Breast epithelium (tissue), 4 donors: ENCODE measurements around the gene STXBP6. TPM values are rescaled to one million over a fixed set of nuclear protein-coding genes. Genes with fewer than 3 reads are reported as not detected.
"Not testable (repeated sequence)": the region's sequence is repeated elsewhere in the genome, so short reads cannot be mapped to it uniquely, and the experiment has no call there.

Experiments used
- DNase-seq, 2 donors: peaks; one replicate each; pipeline ENCODE4 v3.0.0-alpha.2; 2019; ENCODE audit warnings: low spot score in 2 of 2
- H3K27ac ChIP-seq, 2 donors: fragments of 200-600 bp; sonication (generic) in 1 of 2; one replicate each; pipeline ENCODE4 v1.5.1; 2016 to 2019; ENCODE audit warnings: mild to moderate bottlenecking in 1 of 2
- H3K27me3 ChIP-seq, 2 donors: fragments of 200-600 bp; sonication (generic) in 1 of 2; one replicate each; pipeline versions ENCODE4 v1.5.1 to v1.6.0; 2017 to 2019; ENCODE audit warnings: control low read depth in 1 of 2, mild to moderate bottlenecking in 1 of 2
- H3K36me3 ChIP-seq: fragments of 200-600 bp; one replicate; pipeline ENCODE4 v1.5.1; 2019
- H3K4me1 ChIP-seq, 2 donors: fragments of 200-600 bp; sonication (generic); one replicate each; pipeline ENCODE4 v1.5.1; 2016 to 2019; ENCODE audit warnings: control low read depth in 1 of 2
- H3K4me3 ChIP-seq, 3 donors: fragments of 200-600 bp; sonication (generic); 1 replicate in 2 of 3; 2 replicates in 1 of 3; pipeline ENCODE4 v1.5.1; 2016 to 2019; ENCODE audit warnings: mild to moderate bottlenecking in 3 of 3, moderate library complexity in 2 of 3
- H3K9me3 ChIP-seq, 2 donors: fragments of 200-600 bp; sonication (generic) in 1 of 2; one replicate each; pipeline ENCODE4 v1.5.1; 2016 to 2019; ENCODE audit warnings: control low read depth in 1 of 2
- POLR2A ChIP-seq: fragments of 450-650 bp; IDR thresholded peaks from one replicate; pipeline ENCODE4 v1.6.1; 2016; ENCODE audit warnings: antibody characterized with exemption, mild to moderate bottlenecking, moderate library complexity
- POLR2AphosphoS5 ChIP-seq, 3 donors: sonication (generic); formaldehyde crosslinking; IDR thresholded peaks; one replicate each; pipeline ENCODE4 v1.6.1; 2017; ENCODE audit warnings: antibody characterized with exemption in 3 of 3
- intact Hi-C: fragments of 100-400 bp; cut with DNase I; formaldehyde crosslinking; loops from one replicate; pipeline ENCODE4 v1.15.1; 2023; ENCODE audit warnings: low total_unique reads
- total RNA-seq, 3 donors: library from RNA; depleted of rRNA; stranded (reverse); fragments of >200 nt; gene quantifications; one replicate each; pipeline ENCODE4 v1.1.0, GENCODE V29; 2016
- TF ChIP-seq, protein P1 (sequence below), 3 donors: fragments of 450-650 bp; IDR thresholded peaks; one replicate each; pipeline ENCODE4 v1.5.1; 2016 to 2017; ENCODE audit warnings: antibody characterized with exemption in 3 of 3, mild to moderate bottlenecking in 3 of 3, moderate library complexity in 3 of 3

The STXBP6 gene
- total RNA-seq, 3 donors from 2014 or later: 2.6 to 8.3 (median 5.3) TPM

DNA sequence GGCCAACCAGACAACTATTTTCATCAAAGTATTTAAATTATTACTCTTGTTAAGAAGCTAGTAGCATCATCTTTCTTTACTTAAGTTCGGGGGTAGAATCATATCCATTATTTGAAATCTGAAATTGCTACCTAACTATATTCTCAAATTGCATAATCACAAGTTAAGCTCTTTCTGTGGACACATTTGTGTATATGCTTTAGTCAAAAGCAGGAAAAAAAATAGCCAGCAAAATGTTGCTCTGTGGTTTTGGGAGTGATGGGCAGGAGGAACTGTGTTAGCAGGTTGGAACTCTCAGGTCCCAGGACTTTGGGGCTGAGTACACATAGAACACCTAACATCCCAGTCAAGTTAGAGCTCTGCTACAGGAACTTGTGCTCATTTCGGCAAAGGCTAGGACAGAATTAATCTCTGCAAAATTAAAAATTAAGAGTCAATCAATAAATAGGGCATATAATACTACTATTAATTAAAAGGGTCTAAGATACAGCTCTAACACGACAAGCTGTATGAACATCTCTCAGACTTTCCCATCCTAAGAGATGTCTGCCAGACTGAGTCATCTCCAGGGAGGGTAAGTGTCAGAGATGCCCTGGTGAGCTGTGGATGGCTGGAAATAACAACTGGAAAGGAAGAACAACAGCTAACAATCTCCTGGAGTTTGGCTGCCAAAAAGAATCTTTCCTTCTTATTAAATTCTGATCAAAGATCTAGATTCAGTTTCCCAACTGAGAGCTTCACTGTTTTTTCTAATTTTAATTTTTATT, 212.5 kb downstream of the STXBP6 start:
- intact Hi-C loops: no loop called here
- H3K9me3 ChIP-seq: no peaks in the 10 kb centered on the region
- DNase-seq: no peak
- H3K36me3 ChIP-seq: no peaks in the 10 kb centered on the region
- H3K27ac ChIP-seq: no peak overlapping the region
- no peaks in the 10 kb centered on the region for H3K4me1 ChIP-seq
- TF ChIP-seq, protein P1, sequence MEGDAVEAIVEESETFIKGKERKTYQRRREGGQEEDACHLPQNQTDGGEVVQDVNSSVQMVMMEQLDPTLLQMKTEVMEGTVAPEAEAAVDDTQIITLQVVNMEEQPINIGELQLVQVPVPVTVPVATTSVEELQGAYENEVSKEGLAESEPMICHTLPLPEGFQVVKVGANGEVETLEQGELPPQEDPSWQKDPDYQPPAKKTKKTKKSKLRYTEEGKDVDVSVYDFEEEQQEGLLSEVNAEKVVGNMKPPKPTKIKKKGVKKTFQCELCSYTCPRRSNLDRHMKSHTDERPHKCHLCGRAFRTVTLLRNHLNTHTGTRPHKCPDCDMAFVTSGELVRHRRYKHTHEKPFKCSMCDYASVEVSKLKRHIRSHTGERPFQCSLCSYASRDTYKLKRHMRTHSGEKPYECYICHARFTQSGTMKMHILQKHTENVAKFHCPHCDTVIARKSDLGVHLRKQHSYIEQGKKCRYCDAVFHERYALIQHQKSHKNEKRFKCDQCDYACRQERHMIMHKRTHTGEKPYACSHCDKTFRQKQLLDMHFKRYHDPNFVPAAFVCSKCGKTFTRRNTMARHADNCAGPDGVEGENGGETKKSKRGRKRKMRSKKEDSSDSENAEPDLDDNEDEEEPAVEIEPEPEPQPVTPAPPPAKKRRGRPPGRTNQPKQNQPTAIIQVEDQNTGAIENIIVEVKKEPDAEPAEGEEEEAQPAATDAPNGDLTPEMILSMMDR (IDR thresholded peaks at IDR 0.05): no peak
- TF ChIP-seq POLR2AphosphoS5 (IDR thresholded peaks at IDR 0.05) (no peak), POLR2A (no peak)
- H3K27me3 ChIP-seq: no peaks in the 10 kb centered on the region
- no peak overlapping the region for H3K4me3 ChIP-seq

DNA sequence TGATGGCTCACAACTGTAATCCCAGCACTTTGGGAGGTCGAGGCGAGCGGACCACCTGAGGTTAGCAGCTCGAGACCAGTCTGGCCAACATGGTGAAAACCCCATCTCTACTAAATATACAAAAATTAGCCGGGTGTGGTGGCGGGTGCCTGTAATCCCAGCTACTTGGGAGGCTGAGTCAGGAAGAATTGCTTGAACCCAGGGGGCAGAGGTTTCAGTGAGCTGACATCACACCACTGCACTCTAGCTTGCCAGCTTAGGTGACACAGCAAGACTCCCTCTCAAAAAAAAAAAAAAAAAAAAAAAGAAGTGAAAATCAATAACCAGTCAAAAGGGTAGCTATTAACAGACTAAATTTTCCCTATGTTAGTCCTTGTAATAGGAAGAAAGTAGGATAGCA, 213.6 kb downstream of the STXBP6 start:
- DNase-seq, H3K27me3 ChIP-seq, H3K4me1 ChIP-seq, H3K36me3 ChIP-seq, H3K9me3 ChIP-seq, H3K4me3 ChIP-seq, H3K27ac ChIP-seq, intact Hi-C loops: not testable (repeated sequence)

DNA sequence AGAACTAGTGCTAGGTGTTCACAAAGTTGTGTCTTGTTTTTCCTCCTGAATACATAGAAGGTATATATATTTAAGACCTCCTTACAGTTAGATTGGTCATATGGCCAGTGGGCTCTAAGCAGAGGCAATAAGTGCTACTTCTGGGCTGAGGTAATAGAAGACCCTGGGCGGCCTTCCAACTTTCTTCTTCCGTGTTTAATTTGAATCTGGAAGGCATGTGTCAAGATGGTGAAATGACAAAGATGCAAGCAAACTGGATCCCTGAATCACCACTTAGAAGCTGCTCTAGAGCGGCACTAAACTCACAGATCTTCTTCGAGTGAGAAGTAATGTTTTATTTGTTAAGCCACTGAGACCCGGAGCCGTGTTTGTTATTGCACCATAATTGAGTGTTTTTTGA, 215.0 kb downstream of the STXBP6 start:
- TF ChIP-seq, protein P1 (IDR thresholded peaks at IDR 0.05): no peak
- TF ChIP-seq POLR2AphosphoS5 (IDR thresholded peaks at IDR 0.05): no peak
- no peak for TF ChIP-seq POLR2A
- Histone ChIP-seq H3K36me3 (no peaks in the 10 kb centered on the region), H3K4me1 (no peaks in the 10 kb centered on the region), H3K4me3 (no peak overlapping the region), H3K27me3 (no peaks in the 10 kb centered on the region), H3K9me3 (no peaks in the 10 kb centered on the region), H3K27ac (no peak overlapping the region)
- DNase-seq: no peak
- intact Hi-C loops: no loop called here

DNA sequence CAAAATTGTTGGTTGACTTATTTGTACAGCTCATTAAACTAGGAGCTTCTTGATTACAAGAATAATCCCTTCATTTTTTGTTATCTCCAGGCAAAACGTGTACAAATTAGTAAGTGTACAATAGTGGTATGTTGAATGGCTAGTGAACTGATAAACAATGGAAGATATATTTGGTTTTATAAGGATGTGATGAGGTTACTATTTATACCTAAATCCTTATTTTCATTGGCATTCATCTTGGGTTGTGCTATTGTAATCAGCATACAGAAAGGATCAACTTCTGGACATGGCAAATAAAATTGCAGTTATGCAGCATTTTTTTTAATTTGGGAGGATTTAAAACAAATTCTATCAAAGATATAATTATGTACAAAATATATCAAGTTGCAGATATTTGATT, 216.6 kb downstream of the STXBP6 start:
- intact Hi-C loops: no loop called here
- Histone ChIP-seq H3K27me3 (no peaks in the 10 kb centered on the region), H3K4me3 (no peak overlapping the region), H3K9me3 (no peaks in the 10 kb centered on the region), H3K4me1 (no peaks in the 10 kb centered on the region), H3K27ac (no peak overlapping the region), H3K36me3 (no peaks in the 10 kb centered on the region)
- no peak for DNase-seq
- TF ChIP-seq, protein P1 (IDR thresholded peaks at IDR 0.05): no peak
- TF ChIP-seq POLR2AphosphoS5 (IDR thresholded peaks at IDR 0.05) (no peak), POLR2A (no peak)

DNA sequence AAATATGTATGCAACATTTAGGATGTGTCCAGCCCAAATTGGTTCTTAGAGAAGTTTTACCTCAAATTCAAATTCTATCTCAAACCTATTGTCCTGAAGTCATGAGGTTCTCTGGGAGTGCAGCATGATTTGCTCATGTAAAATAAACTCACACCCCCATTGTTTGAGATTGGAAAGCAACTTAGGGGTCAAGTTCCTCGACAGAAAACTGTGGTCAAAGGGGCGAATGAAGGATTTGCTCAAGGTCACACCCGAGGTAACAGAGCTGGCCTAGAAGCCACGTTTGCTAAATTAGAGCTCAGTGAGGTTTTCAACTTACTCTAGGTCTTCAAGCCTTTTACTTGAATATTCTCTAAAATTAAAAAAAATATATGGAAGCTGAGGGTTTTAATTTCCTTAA, 218.3 kb downstream of the STXBP6 start:
- DNase-seq: no peak
- H3K4me3 ChIP-seq: no peak overlapping the region

More for the DNA sequence above, 218.3 kb downstream of the STXBP6 start:
- TF ChIP-seq POLR2AphosphoS5 (IDR thresholded peaks at IDR 0.05) (no peak), POLR2A (no peak)
- TF ChIP-seq, protein P1 (IDR thresholded peaks at IDR 0.05): no peak
- no peak overlapping the region for H3K27ac ChIP-seq
- no peaks in the 10 kb centered on the region for H3K4me1 ChIP-seq
- no peaks in the 10 kb centered on the region for H3K9me3 ChIP-seq
- intact Hi-C loops: no loop called here
- H3K36me3 ChIP-seq: no peaks in the 10 kb centered on the region
- no peaks in the 10 kb centered on the region for H3K27me3 ChIP-seq
